Endothelial cell of umbilical vein (primary cell): ENCODE data around the gene SNCG.

Experiments
- EZH2 ChIP-seq: IDR thresholded peaks from 2 replicates; pipeline ENCODE4 v1.6.1; 2012; ENCODE audit warnings: borderline replicate concordance, low read depth, mild to moderate bottlenecking, moderate library complexity, low read length, inconsistent platforms; ENCODE audit not compliant: severe bottlenecking
- POLR2A ChIP-seq: IDR thresholded peaks from 2 replicates; pipeline ENCODE4 v1.6.1; 2012; ENCODE audit warnings: low read depth, mild to moderate bottlenecking, control low read depth, low read length
- POLR2AphosphoS5 ChIP-seq: IDR thresholded peaks from 2 replicates; pipeline ENCODE4 v1.6.1; 2012; ENCODE audit warnings: low read depth, mild to moderate bottlenecking, control low read depth, low read length, moderate library complexity; ENCODE audit not compliant: insufficient read depth
- TF ChIP-seq, protein P1 (sequence below), 2 donors: IDR thresholded peaks; 1 replicate in 1 of 2; 2 replicates in 1 of 2; pipeline ENCODE4 v1.5.1; 2011; ENCODE audit warnings: low read length in 2 of 2, mild to moderate bottlenecking in 2 of 2, moderate library complexity in 2 of 2, control low read depth in 1 of 2, inconsistent platforms in 1 of 2, low read depth in 1 of 2; ENCODE audit not compliant: insufficient read depth in 1 of 2; ENCODE audit errors: extremely low read depth in 1 of 2

DNA sequence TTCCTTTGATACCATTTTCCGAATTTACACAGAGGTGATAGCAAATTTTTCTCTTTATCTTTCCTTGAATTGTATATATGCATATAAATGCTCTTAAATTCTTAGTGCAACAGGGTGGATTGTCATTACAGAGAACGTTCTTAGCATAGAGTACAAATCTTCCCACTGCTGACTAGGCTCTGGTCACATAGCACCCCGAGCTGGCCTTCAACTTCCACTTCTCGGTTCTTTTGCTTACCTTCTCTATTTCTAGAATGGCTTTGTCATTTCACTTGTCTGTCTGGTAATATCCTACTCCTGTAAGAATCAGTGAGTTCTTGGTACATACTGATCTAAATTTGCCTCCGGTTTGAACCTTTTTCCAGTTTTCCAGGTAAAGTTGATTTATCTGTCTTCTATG lies 23.3 kb downstream of the SNCG start:
- TF ChIP-seq, protein P1, sequence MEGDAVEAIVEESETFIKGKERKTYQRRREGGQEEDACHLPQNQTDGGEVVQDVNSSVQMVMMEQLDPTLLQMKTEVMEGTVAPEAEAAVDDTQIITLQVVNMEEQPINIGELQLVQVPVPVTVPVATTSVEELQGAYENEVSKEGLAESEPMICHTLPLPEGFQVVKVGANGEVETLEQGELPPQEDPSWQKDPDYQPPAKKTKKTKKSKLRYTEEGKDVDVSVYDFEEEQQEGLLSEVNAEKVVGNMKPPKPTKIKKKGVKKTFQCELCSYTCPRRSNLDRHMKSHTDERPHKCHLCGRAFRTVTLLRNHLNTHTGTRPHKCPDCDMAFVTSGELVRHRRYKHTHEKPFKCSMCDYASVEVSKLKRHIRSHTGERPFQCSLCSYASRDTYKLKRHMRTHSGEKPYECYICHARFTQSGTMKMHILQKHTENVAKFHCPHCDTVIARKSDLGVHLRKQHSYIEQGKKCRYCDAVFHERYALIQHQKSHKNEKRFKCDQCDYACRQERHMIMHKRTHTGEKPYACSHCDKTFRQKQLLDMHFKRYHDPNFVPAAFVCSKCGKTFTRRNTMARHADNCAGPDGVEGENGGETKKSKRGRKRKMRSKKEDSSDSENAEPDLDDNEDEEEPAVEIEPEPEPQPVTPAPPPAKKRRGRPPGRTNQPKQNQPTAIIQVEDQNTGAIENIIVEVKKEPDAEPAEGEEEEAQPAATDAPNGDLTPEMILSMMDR (IDR thresholded peaks at IDR 0.05; ENCODE audit: extremely low read depth in 1 of 2, insufficient read depth in 1 of 2, low read depth in 1 of 2, low read length in 2 of 2), result no peak
- TF ChIP-seq POLR2AphosphoS5 (no peak), POLR2A (no peak), EZH2 (no peak)
